ENCODE data around the gene GAPVD1. TPM values are rescaled to one million over a fixed set of nuclear protein-coding genes. Genes with fewer than 3 reads are reported as not detected.

GAPVD1 gene
- total and polyA plus RNA-seq, 4 donors: 6.5 to 67.7 (median 35.9) TPM

- no peak overlapping the region for H3K27ac ChIP-seq (ENCODE audit: low read depth in 1 of 2, low read length in 2 of 2)
- no peaks in the 10 kb centered on the region for H3K9me3 ChIP-seq (ENCODE audit: control insufficient read depth, low read length)
- H3K27me3 ChIP-seq (ENCODE audit: control insufficient read depth in 1 of 2, insufficient read depth in 2 of 2, low read length in 1 of 2): no peaks in the 10 kb centered on the region
- intact Hi-C loops (cut with DNase I): loop anchor here (5.0 kb wide), 3 partner anchors 225 to 990 kb away; no protein-coding TSS in a partner anchor
- no peaks in the 10 kb centered on the region for H3K36me3 ChIP-seq (ENCODE audit: control insufficient read depth in 1 of 2, insufficient read depth in 2 of 2, low read length in 1 of 2)
- WGBS, 2 donors: 36 to 45% methylated on average over 12 to 17 of the region's 17 CpGs
- H3K4me1 ChIP-seq (ENCODE audit: control insufficient read depth in 1 of 2, insufficient read depth in 2 of 2, low read length in 2 of 2): no peaks in the 10 kb centered on the region
- no peak overlapping the region for H3K4me3 ChIP-seq (ENCODE audit: low read length in 2 of 2)
- DNase-seq (peak in 1 of 2 donors; percentile 44), ATAC-seq (ENCODE audit: low FRiP score) (peak; percentile 2)
These were observed 145.9 kb downstream of the GAPVD1 start for GRCh38 chr9:125407432-125407973.

- H3K36me3 ChIP-seq (ENCODE audit: control insufficient read depth in 1 of 2, insufficient read depth in 2 of 2, low read length in 1 of 2): no peaks in the 10 kb centered on the region
- no peaks in the 10 kb centered on the region for H3K9me3 ChIP-seq (ENCODE audit: control insufficient read depth, low read length)
- H3K4me3 ChIP-seq (ENCODE audit: low read length in 2 of 2): peak overlapping the region in 1 of 2 donors; percentile 19
- 4 to 5% methylated on average over 90 to 104 of the region's 104 CpGs for WGBS, 2 donors
- intact Hi-C loops (cut with DNase I): loop anchor here (2.0 to 5.0 kb wide), 5 partner anchors 223 to 989 kb away; no protein-coding TSS in a partner anchor
- H3K4me1 ChIP-seq (ENCODE audit: control insufficient read depth in 1 of 2, insufficient read depth in 2 of 2, low read length in 2 of 2): no peaks in the 10 kb centered on the region
- H3K27me3 ChIP-seq (ENCODE audit: control insufficient read depth in 1 of 2, insufficient read depth in 2 of 2, low read length in 1 of 2): no peaks in the 10 kb centered on the region
- ATAC-seq (ENCODE audit: low FRiP score) (peak; percentile 87), DNase-seq (peak; percentile 82 to 95)
- no peak overlapping the region for H3K27ac ChIP-seq (ENCODE audit: low read depth in 1 of 2, low read length in 2 of 2)
These were observed 146.6 kb downstream of the GAPVD1 start for GRCh38 chr9:125407974-125408900.

GRCh38 chr9:125409217-125409636 lies 147.6 kb downstream of the GAPVD1 start:
- intact Hi-C loops (cut with DNase I): loop anchor here (2.0 to 5.0 kb wide), 5 partner anchors 222 to 988 kb away; no protein-coding TSS in a partner anchor
- DNase-seq (peak in 1 of 2 donors; percentile 25), ATAC-seq (ENCODE audit: low FRiP score) (no peak)
- Histone ChIP-seq H3K4me3 (ENCODE audit: low read length in 2 of 2) (no peak overlapping the region), H3K27ac (ENCODE audit: low read depth in 1 of 2, low read length in 2 of 2) (no peak overlapping the region), H3K4me1 (ENCODE audit: control insufficient read depth in 1 of 2, insufficient read depth in 2 of 2, low read length in 2 of 2) (no peaks in the 10 kb centered on the region), H3K27me3 (ENCODE audit: control insufficient read depth in 1 of 2, insufficient read depth in 2 of 2, low read length in 1 of 2) (no peaks in the 10 kb centered on the region), H3K36me3 (ENCODE audit: control insufficient read depth in 1 of 2, insufficient read depth in 2 of 2, low read length in 1 of 2) (no peaks in the 10 kb centered on the region), H3K9me3 (ENCODE audit: control insufficient read depth, low read length) (no peaks in the 10 kb centered on the region)
- WGBS, 2 donors: 87 to 89% methylated on average over 20 of the region's 20 CpGs

DNA sequence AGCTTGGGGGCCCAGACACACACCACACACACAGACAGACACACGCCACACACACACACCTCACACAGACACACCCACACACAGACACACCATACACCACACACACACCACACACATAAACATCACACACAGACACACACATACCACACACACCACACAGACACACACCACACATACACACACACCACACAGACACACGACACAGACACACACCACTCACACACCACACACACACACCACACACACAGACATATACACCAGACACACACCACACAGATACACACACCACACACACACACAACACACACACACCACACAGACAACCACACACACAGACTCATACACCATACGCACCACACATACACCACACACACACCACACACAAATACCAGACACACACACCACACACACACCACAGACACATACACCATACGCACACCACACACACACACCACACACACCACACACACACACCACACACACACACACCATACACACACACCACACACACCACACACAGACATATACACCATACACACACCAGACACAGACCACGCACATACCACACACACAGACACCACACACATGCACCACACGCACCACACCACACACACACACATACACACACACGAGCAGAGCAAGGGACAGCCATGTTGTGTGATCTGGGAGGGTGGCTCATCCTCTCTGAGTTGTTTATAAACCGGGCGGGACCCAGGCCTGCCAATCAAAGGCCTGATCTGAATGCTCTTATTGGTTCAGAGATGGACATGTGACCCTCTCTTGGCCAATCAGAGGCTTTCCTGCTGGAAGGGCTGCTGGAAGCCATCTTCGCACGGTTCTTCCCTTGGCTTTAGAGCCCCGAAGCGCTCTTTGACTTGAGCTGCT lies 148.3 kb downstream of the GAPVD1 start:
- ATAC-seq (ENCODE audit: low FRiP score) (no peak), DNase-seq (peak in 1 of 2 donors; percentile 38)
- Histone ChIP-seq H3K9me3 (ENCODE audit: control insufficient read depth, low read length) (no peaks in the 10 kb centered on the region), H3K36me3 (ENCODE audit: control insufficient read depth in 1 of 2, insufficient read depth in 2 of 2, low read length in 1 of 2) (no peaks in the 10 kb centered on the region), H3K27ac (ENCODE audit: low read depth in 1 of 2, low read length in 2 of 2) (no peak overlapping the region), H3K27me3 (ENCODE audit: control insufficient read depth in 1 of 2, insufficient read depth in 2 of 2, low read length in 1 of 2) (no peaks in the 10 kb centered on the region), H3K4me3 (ENCODE audit: low read length in 2 of 2) (no peak overlapping the region), H3K4me1 (ENCODE audit: control insufficient read depth in 1 of 2, insufficient read depth in 2 of 2, low read length in 2 of 2) (no peaks in the 10 kb centered on the region)
- 88% methylated on average over 13 of the region's 13 CpGs for WGBS, 2 donors
- intact Hi-C loops (cut with DNase I): loop anchor here (2.0 to 5.0 kb wide), 5 partner anchors 221 to 987 kb away; no protein-coding TSS in a partner anchor

GRCh38 chr9:125410522-125410894 lies 148.9 kb downstream of the GAPVD1 start:
- no peaks in the 10 kb centered on the region for H3K27me3 ChIP-seq (ENCODE audit: control insufficient read depth in 1 of 2, insufficient read depth in 2 of 2, low read length in 1 of 2)
- H3K9me3 ChIP-seq (ENCODE audit: control insufficient read depth, low read length): no peaks in the 10 kb centered on the region
- 90 to 92% methylated on average over 23 to 24 of the region's 24 CpGs for WGBS, 2 donors
- DNase-seq (no peak), ATAC-seq (ENCODE audit: low FRiP score) (no peak)
- intact Hi-C loops (cut with DNase I): no loop called here
- H3K36me3 ChIP-seq (ENCODE audit: control insufficient read depth in 1 of 2, insufficient read depth in 2 of 2, low read length in 1 of 2): no peaks in the 10 kb centered on the region
- H3K4me3 ChIP-seq (ENCODE audit: low read length in 2 of 2): no peak overlapping the region
- H3K27ac ChIP-seq (ENCODE audit: low read depth in 1 of 2, low read length in 2 of 2): no peak overlapping the region
- no peaks in the 10 kb centered on the region for H3K4me1 ChIP-seq (ENCODE audit: control insufficient read depth in 1 of 2, insufficient read depth in 2 of 2, low read length in 2 of 2)

- intact Hi-C loops (cut with DNase I): no loop called here
- Histone ChIP-seq H3K9me3 (ENCODE audit: control insufficient read depth, low read length) (no peaks in the 10 kb centered on the region), H3K4me1 (ENCODE audit: control insufficient read depth in 1 of 2, insufficient read depth in 2 of 2, low read length in 2 of 2) (no peaks in the 10 kb centered on the region), H3K36me3 (ENCODE audit: control insufficient read depth in 1 of 2, insufficient read depth in 2 of 2, low read length in 1 of 2) (no peaks in the 10 kb centered on the region), H3K27me3 (ENCODE audit: control insufficient read depth in 1 of 2, insufficient read depth in 2 of 2, low read length in 1 of 2) (no peaks in the 10 kb centered on the region), H3K4me3 (ENCODE audit: low read length in 2 of 2) (no peak overlapping the region), H3K27ac (ENCODE audit: low read depth in 1 of 2, low read length in 2 of 2) (no peak overlapping the region)
- DNase-seq (no peak), ATAC-seq (ENCODE audit: low FRiP score) (no peak)
- 73 to 74% methylated on average over 14 of the region's 14 CpGs for WGBS, 2 donors
These were observed 149.6 kb downstream of the GAPVD1 start for GRCh38 chr9:125411171-125411756.

DNA sequence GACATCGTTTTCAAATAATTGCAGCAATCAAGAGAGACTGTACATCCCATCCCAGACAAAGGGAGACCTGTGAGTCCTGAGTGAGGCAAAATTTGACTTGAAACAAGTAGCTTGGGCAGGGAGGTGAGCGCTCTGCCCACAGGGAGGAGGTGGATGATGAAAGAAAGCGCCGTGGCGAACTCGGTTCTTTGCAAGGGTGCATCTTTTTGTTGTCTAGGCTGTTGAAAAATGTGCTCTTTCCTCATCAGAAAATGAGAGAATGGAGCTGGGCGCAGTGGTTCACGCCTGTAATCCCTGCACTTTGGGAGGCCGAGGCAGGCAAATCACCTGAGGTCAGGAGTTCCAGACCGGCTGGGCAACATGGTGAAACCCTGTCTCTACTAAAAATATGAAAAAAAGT lies 150.5 kb downstream of the GAPVD1 start:
- WGBS, 2 donors: 86% methylated on average over 10 of the region's 10 CpGs
- Histone ChIP-seq H3K27ac (ENCODE audit: low read depth in 1 of 2, low read length in 2 of 2) (no peak overlapping the region), H3K9me3 (ENCODE audit: control insufficient read depth, low read length) (no peaks in the 10 kb centered on the region), H3K27me3 (ENCODE audit: control insufficient read depth in 1 of 2, insufficient read depth in 2 of 2, low read length in 1 of 2) (no peaks in the 10 kb centered on the region), H3K36me3 (ENCODE audit: control insufficient read depth in 1 of 2, insufficient read depth in 2 of 2, low read length in 1 of 2) (no peaks in the 10 kb centered on the region), H3K4me3 (ENCODE audit: low read length in 2 of 2) (no peak overlapping the region), H3K4me1 (ENCODE audit: control insufficient read depth in 1 of 2, insufficient read depth in 2 of 2, low read length in 2 of 2) (no peaks in the 10 kb centered on the region)
- no peak for ATAC-seq (ENCODE audit: low FRiP score)
- DNase-seq: no peak
- intact Hi-C loops (cut with DNase I): no loop called here

DNA sequence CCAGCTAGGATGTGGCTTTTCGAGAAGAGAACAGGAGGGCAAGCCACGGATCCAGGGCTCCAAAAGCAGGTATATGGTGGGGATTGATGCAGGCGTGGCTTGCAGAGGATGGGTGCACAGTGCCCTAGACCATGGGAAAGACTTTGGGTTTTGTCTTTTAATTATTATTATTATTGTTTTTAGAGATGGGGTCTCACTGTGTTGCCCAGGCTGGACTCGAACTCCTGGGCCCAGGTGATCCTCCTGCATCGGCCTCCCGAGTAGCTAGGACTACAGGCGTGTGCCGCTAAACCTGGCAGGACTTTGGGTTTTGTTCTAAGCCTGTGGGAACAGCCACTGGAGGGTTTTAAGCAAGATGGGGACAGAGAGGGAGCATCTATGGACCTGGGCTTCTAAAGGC lies 152.0 kb downstream of the GAPVD1 start:
- Histone ChIP-seq H3K27me3 (ENCODE audit: control insufficient read depth in 1 of 2, insufficient read depth in 2 of 2, low read length in 1 of 2) (no peaks in the 10 kb centered on the region), H3K4me1 (ENCODE audit: control insufficient read depth in 1 of 2, insufficient read depth in 2 of 2, low read length in 2 of 2) (no peaks in the 10 kb centered on the region), H3K27ac (ENCODE audit: low read depth in 1 of 2, low read length in 2 of 2) (no peak overlapping the region), H3K4me3 (ENCODE audit: low read length in 2 of 2) (no peak overlapping the region), H3K9me3 (ENCODE audit: control insufficient read depth, low read length) (no peaks in the 10 kb centered on the region), H3K36me3 (ENCODE audit: control insufficient read depth in 1 of 2, insufficient read depth in 2 of 2, low read length in 1 of 2) (no peaks in the 10 kb centered on the region)
- no peak for DNase-seq
- 96% methylated on average over 8 of the region's 8 CpGs for WGBS, 2 donors
- intact Hi-C loops (cut with DNase I): no loop called here
- no peak for ATAC-seq (ENCODE audit: low FRiP score)

Measured in aorta (tissue), 5 donors.